ENCODE data around the gene OR52B6.

DNA sequence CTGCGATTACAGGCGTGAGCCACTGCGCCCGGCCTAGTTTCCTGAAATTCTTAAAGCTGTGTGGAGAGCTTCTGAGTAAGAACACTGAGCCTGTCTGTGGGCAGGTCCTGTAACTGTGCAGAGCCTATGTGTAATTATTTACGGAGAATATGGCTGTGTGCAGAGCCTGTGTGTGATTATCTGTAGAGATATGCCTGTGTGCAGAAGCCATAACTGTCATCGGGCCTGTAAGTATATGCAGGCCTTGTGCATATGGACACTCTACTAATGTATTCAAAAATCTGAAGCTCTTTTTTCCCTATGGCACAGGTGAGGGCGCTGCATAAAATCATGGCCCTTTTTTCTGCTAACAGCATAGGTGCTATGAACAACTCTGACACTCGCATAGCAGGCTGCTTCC is at the start of gene OR52B6:
- TF ChIP-seq, protein P1, sequence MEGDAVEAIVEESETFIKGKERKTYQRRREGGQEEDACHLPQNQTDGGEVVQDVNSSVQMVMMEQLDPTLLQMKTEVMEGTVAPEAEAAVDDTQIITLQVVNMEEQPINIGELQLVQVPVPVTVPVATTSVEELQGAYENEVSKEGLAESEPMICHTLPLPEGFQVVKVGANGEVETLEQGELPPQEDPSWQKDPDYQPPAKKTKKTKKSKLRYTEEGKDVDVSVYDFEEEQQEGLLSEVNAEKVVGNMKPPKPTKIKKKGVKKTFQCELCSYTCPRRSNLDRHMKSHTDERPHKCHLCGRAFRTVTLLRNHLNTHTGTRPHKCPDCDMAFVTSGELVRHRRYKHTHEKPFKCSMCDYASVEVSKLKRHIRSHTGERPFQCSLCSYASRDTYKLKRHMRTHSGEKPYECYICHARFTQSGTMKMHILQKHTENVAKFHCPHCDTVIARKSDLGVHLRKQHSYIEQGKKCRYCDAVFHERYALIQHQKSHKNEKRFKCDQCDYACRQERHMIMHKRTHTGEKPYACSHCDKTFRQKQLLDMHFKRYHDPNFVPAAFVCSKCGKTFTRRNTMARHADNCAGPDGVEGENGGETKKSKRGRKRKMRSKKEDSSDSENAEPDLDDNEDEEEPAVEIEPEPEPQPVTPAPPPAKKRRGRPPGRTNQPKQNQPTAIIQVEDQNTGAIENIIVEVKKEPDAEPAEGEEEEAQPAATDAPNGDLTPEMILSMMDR (IDR thresholded peaks at IDR 0.05) = no peak
- TF ChIP-seq EZH2 (IDR thresholded peaks at IDR 0.05; ENCODE audit: borderline replicate concordance, insufficient read depth, low read depth, low read length, poor library complexity, severe bottlenecking) = no peak
